Measurements from ENCODE around the gene C6orf52.

The C6orf52 gene

DNA sequence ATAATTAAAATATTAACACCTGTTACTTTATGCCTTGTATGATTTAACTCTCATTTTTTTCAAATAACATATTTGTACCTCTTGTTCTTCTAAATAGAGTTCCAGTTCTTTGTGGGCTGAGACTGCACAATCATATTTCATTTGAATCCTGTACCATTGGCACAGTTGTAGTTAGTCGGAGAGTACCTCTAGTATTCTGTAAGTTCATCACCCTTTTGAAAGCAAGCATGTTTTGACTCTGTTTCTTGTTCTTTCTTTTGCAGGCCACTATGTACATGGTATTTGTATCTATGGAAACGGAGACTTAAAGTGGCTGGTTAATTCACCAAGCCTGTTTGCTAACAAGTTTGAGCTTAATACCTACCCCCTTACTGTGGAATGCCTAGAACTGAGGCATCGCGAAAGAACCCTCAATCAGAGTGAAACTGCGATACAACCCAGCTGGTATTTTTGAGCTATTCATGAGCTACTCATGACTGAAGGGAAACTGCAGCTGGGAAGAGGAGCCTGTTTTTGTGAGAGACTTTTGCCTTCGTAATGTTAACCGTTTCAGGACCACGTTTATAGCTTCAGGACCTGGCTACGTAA is 68.2 kb downstream of the C6orf52 start:
- Histone ChIP-seq H3K4me1 (no peaks in the 10 kb centered on the region), H3K9ac (no peak overlapping the region), H3K4me2 (no peak overlapping the region), H3K36me3 (no peaks in the 10 kb centered on the region), H3K27ac (no peak overlapping the region), H4K20me1 (no peaks in the 10 kb centered on the region), H3K9me3 (no peaks in the 10 kb centered on the region), H3K4me3 (no peak overlapping the region), H3K27me3 (no peaks in the 10 kb centered on the region)
- TF ChIP-seq Cebpa-rat (IDR thresholded peaks at IDR 0.05), result no peak

DNA sequence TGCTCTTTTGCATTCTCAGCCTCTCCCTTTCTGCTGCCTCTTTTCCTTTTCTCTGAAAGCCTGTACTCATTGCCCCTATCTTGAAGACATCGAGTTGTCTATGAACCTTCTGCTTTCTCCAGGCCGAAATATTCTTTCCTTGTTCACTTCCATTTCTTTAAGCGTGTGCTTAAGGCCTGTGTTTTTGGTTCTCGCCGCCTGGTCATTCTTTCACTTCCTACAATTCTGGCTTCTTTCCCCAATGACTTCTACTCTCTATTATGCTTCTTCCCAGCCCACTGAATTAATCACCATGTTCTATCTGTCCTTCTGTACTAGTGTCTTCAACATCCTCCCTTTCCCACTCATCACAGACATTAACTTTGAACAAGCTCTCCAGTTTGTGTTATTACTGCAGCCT is 69.6 kb downstream of the C6orf52 start:
- Histone ChIP-seq H3K27me3 (no peaks in the 10 kb centered on the region), H3K4me3 (no peak overlapping the region), H3K9me3 (no peaks in the 10 kb centered on the region), H3K4me1 (no peaks in the 10 kb centered on the region), H3K9ac (no peak overlapping the region), H3K27ac (no peak overlapping the region), H3K36me3 (no peaks in the 10 kb centered on the region), H4K20me1 (no peaks in the 10 kb centered on the region), H3K4me2 (no peak overlapping the region)
- no peak for TF ChIP-seq Cebpa-rat (IDR thresholded peaks at IDR 0.05)

DNA sequence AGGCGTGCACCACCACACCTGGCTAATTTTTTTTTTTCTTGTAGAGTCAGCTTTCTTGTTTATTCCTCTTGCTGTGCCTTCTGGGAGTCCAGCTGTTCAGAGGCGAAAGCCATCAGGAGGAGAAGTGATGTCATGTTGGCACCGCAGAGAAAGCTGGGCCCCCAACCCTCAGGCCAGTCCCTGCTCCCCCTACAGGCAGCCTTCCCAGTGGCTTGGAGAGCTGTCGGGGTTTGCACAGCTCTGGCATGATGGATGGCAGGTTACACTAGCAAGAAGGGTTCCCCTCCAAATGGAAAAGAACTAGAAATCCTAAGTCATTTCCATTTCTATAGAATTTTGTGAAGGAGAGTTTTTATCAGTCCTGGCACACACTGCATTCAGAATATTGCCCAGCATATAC is 72.6 kb downstream of the C6orf52 start:
- no peaks in the 10 kb centered on the region for H3K36me3 ChIP-seq
- H3K9ac ChIP-seq, result no peak overlapping the region
- no peak for TF ChIP-seq Cebpa-rat (IDR thresholded peaks at IDR 0.05)
- H3K27ac ChIP-seq, result no peak overlapping the region
- H3K9me3 ChIP-seq, result peaks cover 5% of the 10 kb centered on the region; the same call in 1 of the 2 replicates
- no peaks in the 10 kb centered on the region for H3K4me1 ChIP-seq
- H3K4me2 ChIP-seq, result no peak overlapping the region
- no peak overlapping the region for H3K4me3 ChIP-seq
- no peaks in the 10 kb centered on the region for H3K27me3 ChIP-seq
- H4K20me1 ChIP-seq, result no peaks in the 10 kb centered on the region

All from BLaER1 (cell line).